Measurements from ENCODE around the gene ARHGAP4.
A peak's percentile ranks its signal among the peaks of the same experiment; 100 is the strongest.

The ARHGAP4 gene

GRCh38 chrX:153922932-153923857 lies 2.9 kb downstream of the ARHGAP4 start:
- H3K9ac ChIP-seq (ENCODE audit: low read length in 5 of 5), result no peak overlapping the region
- no peak overlapping the region for H3K27ac ChIP-seq (ENCODE audit: low read depth, low read length)
- H3K4me1 ChIP-seq (ENCODE audit: control insufficient read depth in 5 of 5, insufficient read depth in 5 of 5, low read length in 5 of 5), result peaks cover 2 to 69% (median 55%) of the 10 kb centered on the region in 5 donors

DNA sequence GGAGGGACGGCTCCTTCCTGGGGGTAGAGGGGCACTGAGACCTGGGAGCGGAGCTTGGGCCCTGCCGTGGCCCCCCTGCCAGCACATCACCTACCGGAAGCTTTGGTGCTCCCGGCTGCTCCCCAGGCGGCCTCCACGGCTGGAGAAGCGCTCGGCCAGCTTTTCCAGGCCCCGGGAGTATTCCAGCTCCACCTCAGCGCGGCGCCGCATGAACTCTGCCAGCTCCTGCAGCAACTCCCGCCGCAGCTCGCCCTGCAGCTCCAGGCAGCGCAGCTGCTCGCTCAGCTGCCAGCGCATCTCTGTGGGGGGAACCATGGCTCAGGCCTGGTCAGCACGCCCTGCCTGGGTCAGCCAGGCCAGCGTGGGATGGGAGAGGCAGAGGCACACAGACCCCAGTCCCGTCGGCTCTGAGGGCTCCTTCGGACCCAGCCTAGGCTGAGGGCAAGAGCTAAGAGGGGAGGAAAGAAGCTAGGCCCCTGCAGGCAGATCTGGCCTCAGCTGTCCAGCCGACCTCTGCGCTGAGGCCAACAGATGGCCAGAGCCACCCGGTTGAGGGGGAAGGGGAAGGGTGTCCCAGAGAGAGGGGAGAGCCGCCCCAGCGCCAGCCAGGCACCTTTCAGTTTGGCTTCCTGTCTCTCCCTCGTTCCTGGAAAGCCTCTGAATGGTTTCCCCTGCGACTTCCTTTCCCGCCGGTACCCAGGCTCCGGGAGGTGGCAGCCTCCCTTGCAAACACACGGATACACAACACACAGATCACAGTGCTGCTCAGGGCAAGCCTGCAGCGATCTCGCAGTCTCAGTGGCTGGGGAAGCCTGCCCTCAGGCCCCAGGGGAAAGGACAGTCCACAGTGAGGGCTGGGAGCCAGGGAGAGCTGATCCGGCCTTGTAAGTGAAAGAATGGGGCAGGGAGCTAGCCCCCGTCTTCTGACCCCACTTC lies 4.3 kb downstream of the ARHGAP4 start:
- Histone ChIP-seq H3K9ac (ENCODE audit: low read length in 5 of 5) (peak overlapping the region in 1 of 5 donors; percentile 43), H3K4me3 (ENCODE audit: low read depth in 1 of 5, low read length in 5 of 5) (peak overlapping the region in 1 of 5 donors; percentile 26), H3K27ac (ENCODE audit: low read depth, low read length) (no peak overlapping the region), H3K36me3 (ENCODE audit: control insufficient read depth in 5 of 5, insufficient read depth in 5 of 5, low read length in 5 of 5) (peaks cover 0 to 8% (median 0%) of the 10 kb centered on the region in 5 donors), H3K27me3 (ENCODE audit: control insufficient read depth in 5 of 5, insufficient read depth in 4 of 5, low read length in 5 of 5) (peaks cover 29 to 39% (median 32%) of the 10 kb centered on the region in 5 donors), H3K9me3 (ENCODE audit: control insufficient read depth in 5 of 5, low read length in 5 of 5) (no peaks in the 10 kb centered on the region), H3K4me1 (ENCODE audit: control insufficient read depth in 5 of 5, insufficient read depth in 5 of 5, low read length in 5 of 5) (peaks cover 1 to 57% (median 43%) of the 10 kb centered on the region in 5 donors)

More at GRCh38 chrX:153922932-153923857, 2.9 kb downstream of the ARHGAP4 start:
- Histone ChIP-seq H3K36me3 (ENCODE audit: control insufficient read depth in 5 of 5, insufficient read depth in 5 of 5, low read length in 5 of 5) (peaks cover 0 to 8% (median 0%) of the 10 kb centered on the region in 5 donors), H3K4me3 (ENCODE audit: low read depth in 1 of 5, low read length in 5 of 5) (no peak overlapping the region), H3K9me3 (ENCODE audit: control insufficient read depth in 5 of 5, low read length in 5 of 5) (no peaks in the 10 kb centered on the region), H3K27me3 (ENCODE audit: control insufficient read depth in 5 of 5, insufficient read depth in 4 of 5, low read length in 5 of 5) (peaks cover 29 to 41% (median 32%) of the 10 kb centered on the region in 5 donors)

GRCh38 chrX:153921070-153921469 lies 5.0 kb downstream of the ARHGAP4 start:
- Histone ChIP-seq H3K4me3 (ENCODE audit: low read depth in 1 of 5, low read length in 5 of 5) (no peak overlapping the region), H3K27me3 (ENCODE audit: control insufficient read depth in 5 of 5, insufficient read depth in 4 of 5, low read length in 5 of 5) (peaks cover 24 to 39% (median 27%) of the 10 kb centered on the region in 5 donors), H3K36me3 (ENCODE audit: control insufficient read depth in 5 of 5, insufficient read depth in 5 of 5, low read length in 5 of 5) (peaks cover 0 to 8% (median 0%) of the 10 kb centered on the region in 5 donors), H3K9ac (ENCODE audit: low read length in 5 of 5) (no peak overlapping the region), H3K27ac (ENCODE audit: low read depth, low read length) (no peak overlapping the region), H3K4me1 (ENCODE audit: control insufficient read depth in 5 of 5, insufficient read depth in 5 of 5, low read length in 5 of 5) (peaks cover 1 to 51% (median 37%) of the 10 kb centered on the region in 5 donors), H3K9me3 (ENCODE audit: control insufficient read depth in 5 of 5, low read length in 5 of 5) (no peaks in the 10 kb centered on the region)

DNA sequence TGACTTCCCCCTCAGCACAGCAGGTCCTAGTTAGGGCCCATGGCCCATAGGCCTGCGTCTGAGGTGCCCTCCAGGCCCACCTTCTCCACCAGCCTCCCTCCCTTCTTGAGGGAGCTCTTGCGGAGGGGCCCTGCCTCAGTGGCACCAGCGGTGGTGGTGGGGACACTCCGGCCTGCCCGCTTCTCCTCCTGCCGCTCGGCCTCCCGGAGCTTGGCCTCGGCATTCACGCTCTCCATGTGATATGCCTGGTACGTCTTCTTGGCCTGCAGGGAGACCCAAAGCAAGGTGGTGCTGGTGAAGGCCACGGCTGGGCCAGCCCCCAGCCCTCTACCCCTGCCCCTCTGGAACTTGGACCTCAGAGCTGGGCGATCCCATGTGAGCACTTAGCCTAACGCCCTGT lies 5.5 kb downstream of the ARHGAP4 start:
- Histone ChIP-seq H3K4me3 (ENCODE audit: low read depth in 1 of 5, low read length in 5 of 5) (no peak overlapping the region), H3K27ac (ENCODE audit: low read depth, low read length) (no peak overlapping the region)

DNA sequence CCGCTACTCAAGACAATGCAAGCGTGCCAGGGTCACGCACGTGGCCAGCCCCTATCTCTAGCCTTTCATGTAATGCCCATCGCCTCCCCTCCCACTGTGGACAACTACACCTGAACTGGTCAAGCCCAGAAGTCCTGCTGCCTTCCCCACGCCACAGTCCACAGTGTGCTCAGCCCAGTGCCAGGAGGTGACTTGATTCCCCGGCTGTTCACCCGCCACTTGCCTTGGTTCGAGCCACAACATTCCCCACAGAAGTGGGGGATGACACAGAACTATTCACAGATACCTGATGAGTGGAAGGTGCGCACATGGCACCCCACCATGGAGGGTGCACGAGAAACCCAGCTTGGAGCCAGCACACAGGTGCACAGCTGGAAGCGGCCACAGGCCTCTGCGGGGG lies 6.8 kb downstream of the ARHGAP4 start:
- Histone ChIP-seq H3K4me3 (ENCODE audit: low read depth in 1 of 5, low read length in 5 of 5) (no peak overlapping the region), H3K9ac (ENCODE audit: low read length in 5 of 5) (no peak overlapping the region), H3K36me3 (ENCODE audit: control insufficient read depth in 5 of 5, insufficient read depth in 5 of 5, low read length in 5 of 5) (peaks cover 0 to 8% (median 0%) of the 10 kb centered on the region in 5 donors), H3K27me3 (ENCODE audit: control insufficient read depth in 5 of 5, insufficient read depth in 4 of 5, low read length in 5 of 5) (peaks cover 22 to 32% (median 26%) of the 10 kb centered on the region in 5 donors), H3K4me1 (ENCODE audit: control insufficient read depth in 5 of 5, insufficient read depth in 5 of 5, low read length in 5 of 5) (peaks cover 1 to 34% (median 22%) of the 10 kb centered on the region in 5 donors), H3K27ac (ENCODE audit: low read depth, low read length) (no peak overlapping the region), H3K9me3 (ENCODE audit: control insufficient read depth in 5 of 5, low read length in 5 of 5) (no peaks in the 10 kb centered on the region)

More for the DNA sequence above, 5.5 kb downstream of the ARHGAP4 start:
- Histone ChIP-seq H3K9ac (ENCODE audit: low read length in 5 of 5) (no peak overlapping the region), H3K4me1 (ENCODE audit: control insufficient read depth in 5 of 5, insufficient read depth in 5 of 5, low read length in 5 of 5) (peaks cover 1 to 46% (median 34%) of the 10 kb centered on the region in 5 donors), H3K36me3 (ENCODE audit: control insufficient read depth in 5 of 5, insufficient read depth in 5 of 5, low read length in 5 of 5) (peaks cover 0 to 8% (median 0%) of the 10 kb centered on the region in 5 donors), H3K9me3 (ENCODE audit: control insufficient read depth in 5 of 5, low read length in 5 of 5) (no peaks in the 10 kb centered on the region), H3K27me3 (ENCODE audit: control insufficient read depth in 5 of 5, insufficient read depth in 4 of 5, low read length in 5 of 5) (peaks cover 23 to 36% (median 27%) of the 10 kb centered on the region in 5 donors)

GRCh38 chrX:153917869-153918268 lies 8.2 kb downstream of the ARHGAP4 start:
- Histone ChIP-seq H3K4me1 (ENCODE audit: control insufficient read depth in 5 of 5, insufficient read depth in 5 of 5, low read length in 5 of 5) (peaks cover 0 to 23% (median 13%) of the 10 kb centered on the region in 5 donors), H3K4me3 (ENCODE audit: low read depth in 1 of 5, low read length in 5 of 5) (no peak overlapping the region), H3K36me3 (ENCODE audit: control insufficient read depth in 5 of 5, insufficient read depth in 5 of 5, low read length in 5 of 5) (peaks cover 0 to 8% (median 0%) of the 10 kb centered on the region in 5 donors), H3K9me3 (ENCODE audit: control insufficient read depth in 5 of 5, low read length in 5 of 5) (no peaks in the 10 kb centered on the region), H3K27ac (ENCODE audit: low read depth, low read length) (no peak overlapping the region), H3K9ac (ENCODE audit: low read length in 5 of 5) (no peak overlapping the region), H3K27me3 (ENCODE audit: control insufficient read depth in 5 of 5, insufficient read depth in 4 of 5, low read length in 5 of 5) (peaks cover 22 to 32% (median 26%) of the 10 kb centered on the region in 5 donors)

DNA sequence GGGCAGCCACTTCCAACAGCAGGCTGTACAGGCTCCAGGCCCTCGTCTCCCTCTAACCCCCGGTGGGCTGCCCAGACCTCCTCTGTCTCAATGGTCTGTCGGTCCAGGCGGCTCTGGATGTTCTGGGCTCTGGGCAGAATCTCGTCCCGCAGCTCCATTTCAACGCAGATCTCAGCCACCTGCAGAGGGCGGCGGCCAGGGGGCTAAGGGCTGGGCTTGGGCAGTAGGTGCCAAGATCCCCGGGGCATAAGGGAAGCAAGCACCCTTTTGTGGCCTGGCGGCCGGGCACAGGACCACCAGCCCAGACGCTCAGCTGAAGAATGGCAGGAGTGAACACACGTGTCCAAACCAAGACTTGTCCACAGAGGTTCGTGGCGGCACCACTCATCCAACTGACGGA lies 12.4 kb downstream of the ARHGAP4 start:
- Histone ChIP-seq H3K9me3 (ENCODE audit: control insufficient read depth in 5 of 5, low read length in 5 of 5) (no peaks in the 10 kb centered on the region), H3K27me3 (ENCODE audit: control insufficient read depth in 5 of 5, insufficient read depth in 4 of 5, low read length in 5 of 5) (peaks cover 0 to 29% (median 11%) of the 10 kb centered on the region in 5 donors), H3K27ac (ENCODE audit: low read depth, low read length) (no peak overlapping the region), H3K36me3 (ENCODE audit: control insufficient read depth in 5 of 5, insufficient read depth in 5 of 5, low read length in 5 of 5) (peaks cover 0 to 5% (median 0%) of the 10 kb centered on the region in 5 donors), H3K4me3 (ENCODE audit: low read depth in 1 of 5, low read length in 5 of 5) (no peak overlapping the region), H3K9ac (ENCODE audit: low read length in 5 of 5) (no peak overlapping the region), H3K4me1 (ENCODE audit: control insufficient read depth in 5 of 5, insufficient read depth in 5 of 5, low read length in 5 of 5) (peaks cover 0 to 6% (median 0%) of the 10 kb centered on the region in 5 donors)

- Histone ChIP-seq H3K4me3 (ENCODE audit: low read depth in 1 of 5, low read length in 5 of 5) (no peak overlapping the region), H3K36me3 (ENCODE audit: control insufficient read depth in 5 of 5, insufficient read depth in 5 of 5, low read length in 5 of 5) (peaks cover 0 to 5% (median 0%) of the 10 kb centered on the region in 5 donors), H3K27ac (ENCODE audit: low read depth, low read length) (no peak overlapping the region), H3K27me3 (ENCODE audit: control insufficient read depth in 5 of 5, insufficient read depth in 4 of 5, low read length in 5 of 5) (peaks cover under 1 to 27% (median 10%) of the 10 kb centered on the region in 5 donors), H3K4me1 (ENCODE audit: control insufficient read depth in 5 of 5, insufficient read depth in 5 of 5, low read length in 5 of 5) (peaks cover 0 to 6% (median 0%) of the 10 kb centered on the region in 5 donors), H3K9ac (ENCODE audit: low read length in 5 of 5) (no peak overlapping the region), H3K9me3 (ENCODE audit: control insufficient read depth in 5 of 5, low read length in 5 of 5) (no peaks in the 10 kb centered on the region)
Measured at GRCh38 chrX:153913211-153913610, 12.9 kb downstream of the ARHGAP4 start.

DNA sequence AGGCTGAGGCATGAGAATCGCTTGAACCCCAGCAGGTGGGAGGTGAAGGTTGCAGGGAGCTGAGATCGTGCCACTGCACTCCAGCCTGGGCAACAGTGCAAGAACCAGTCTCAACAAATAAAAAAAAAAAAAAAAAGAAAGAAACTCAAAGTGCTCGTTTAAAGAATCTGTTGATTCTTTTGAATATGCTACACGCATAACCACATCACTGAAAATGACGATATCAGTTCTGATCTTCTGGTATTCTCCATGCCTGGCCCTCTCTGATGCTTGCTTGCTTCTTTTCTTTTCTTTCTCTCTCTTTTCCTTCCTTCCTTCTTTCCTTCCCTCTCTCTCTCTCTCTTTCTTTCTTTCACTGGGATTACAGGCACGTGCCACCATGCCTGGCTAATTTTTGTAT lies 14.3 kb downstream of the ARHGAP4 start:
- peaks cover 8 to 37% (median 18%) of the 10 kb centered on the region in 5 donors for H3K27me3 ChIP-seq (ENCODE audit: control insufficient read depth in 5 of 5, insufficient read depth in 4 of 5, low read length in 5 of 5)

More for the DNA sequence above, 14.3 kb downstream of the ARHGAP4 start:
- no peaks in the 10 kb centered on the region for H3K9me3 ChIP-seq (ENCODE audit: control insufficient read depth in 5 of 5, low read length in 5 of 5)
- peaks cover 0 to 17% (median 0%) of the 10 kb centered on the region in 5 donors for H3K4me1 ChIP-seq (ENCODE audit: control insufficient read depth in 5 of 5, insufficient read depth in 5 of 5, low read length in 5 of 5)
- H3K36me3 ChIP-seq (ENCODE audit: control insufficient read depth in 5 of 5, insufficient read depth in 5 of 5, low read length in 5 of 5), result peaks cover 0 to 10% (median 0%) of the 10 kb centered on the region in 5 donors
- H3K27ac ChIP-seq (ENCODE audit: low read depth, low read length), result no peak overlapping the region
- H3K4me3 ChIP-seq (ENCODE audit: low read depth in 1 of 5, low read length in 5 of 5), result no peak overlapping the region
- H3K9ac ChIP-seq (ENCODE audit: low read length in 5 of 5), result no peak overlapping the region
